ENCODE data around the gene PIK3IP1.

Gene PIK3IP1

DNA sequence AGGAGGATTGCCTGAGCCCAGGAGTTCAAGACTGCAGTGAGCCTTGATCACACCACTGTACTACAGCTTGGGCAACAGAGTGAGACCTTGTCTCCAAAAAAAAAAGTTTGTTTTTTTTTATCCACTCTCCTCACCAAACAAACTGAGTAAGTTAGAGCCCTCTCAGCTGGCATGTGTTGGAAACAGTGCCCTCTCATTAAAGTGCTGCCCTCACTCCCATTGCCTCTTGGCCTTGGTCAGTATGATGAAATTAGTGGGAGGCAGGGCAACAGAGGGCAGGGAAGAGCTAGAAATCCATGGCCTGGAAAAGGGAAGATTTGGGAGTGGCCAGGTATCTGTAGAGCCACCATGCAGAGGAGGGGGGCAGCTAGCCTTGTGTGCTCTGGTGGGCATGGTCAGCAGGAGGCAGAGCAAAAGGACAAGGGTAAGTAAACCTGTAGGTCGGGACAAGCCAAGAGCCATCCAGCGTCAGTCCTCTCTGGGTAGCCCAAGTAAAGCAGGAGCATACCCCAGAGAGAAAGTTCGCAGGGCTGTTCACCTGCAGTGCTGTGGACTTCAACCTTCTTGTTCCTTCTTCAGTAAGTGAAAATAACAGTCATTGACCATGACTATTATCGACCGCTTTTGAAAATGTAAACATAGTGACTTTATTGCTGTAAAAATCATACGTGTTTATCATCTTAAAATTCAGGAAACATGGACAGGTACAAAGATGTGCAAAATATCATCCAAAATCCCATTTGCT, 28.2 kb downstream of the PIK3IP1 start:
- no peak overlapping the region for H3K4me3 ChIP-seq (replicated peaks in 1 of 2; ENCODE audit: low read depth in 2 of 2, low read length in 2 of 2)
- no peak for TF ChIP-seq CTCF (IDR thresholded peaks at IDR 0.05; ENCODE audit: low read depth, low read length)
- DNase-seq (ENCODE audit: low read depth in 2 of 2) = no peak

GRCh38 chr22:31262312-31263133, 29.8 kb downstream of the PIK3IP1 start:
- DNase-seq (ENCODE audit: low read depth in 2 of 2) = no peak
- H3K4me3 ChIP-seq (replicated peaks in 1 of 2; ENCODE audit: low read depth in 2 of 2, low read length in 2 of 2) = no peak overlapping the region
- TF ChIP-seq CTCF (IDR thresholded peaks at IDR 0.05; ENCODE audit: low read depth, low read length) = no peak

DNA sequence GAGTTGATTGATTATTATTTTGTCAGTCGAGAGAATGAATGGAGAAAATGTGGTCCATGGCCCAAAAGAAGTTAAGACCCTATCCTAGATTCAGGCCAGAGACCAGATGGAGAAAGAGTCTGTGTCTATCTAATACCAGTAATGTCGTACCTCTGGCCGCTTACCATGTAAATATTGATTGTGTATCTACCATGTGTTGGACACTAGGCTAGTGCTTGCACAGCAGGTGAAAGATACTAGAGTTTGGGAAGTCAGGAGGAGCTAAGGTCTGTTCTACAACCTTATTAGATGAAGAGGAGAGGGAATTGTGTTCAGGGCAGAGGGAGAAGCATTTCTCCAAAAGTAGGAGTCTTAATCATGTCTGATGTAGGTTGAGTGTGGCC, 31.8 kb downstream of the PIK3IP1 start:
- no peak for DNase-seq (ENCODE audit: low read depth in 2 of 2)
- no peak overlapping the region for H3K4me3 ChIP-seq (replicated peaks in 1 of 2; ENCODE audit: low read depth in 2 of 2, low read length in 2 of 2)
- TF ChIP-seq CTCF (IDR thresholded peaks at IDR 0.05; ENCODE audit: low read depth, low read length) = no peak

GRCh38 chr22:31259798-31260473, 32.4 kb downstream of the PIK3IP1 start:
- no peak overlapping the region for H3K4me3 ChIP-seq (replicated peaks in 1 of 2; ENCODE audit: low read depth in 2 of 2, low read length in 2 of 2)
- no peak for DNase-seq (ENCODE audit: low read depth in 2 of 2)
- TF ChIP-seq CTCF (IDR thresholded peaks at IDR 0.05; ENCODE audit: low read depth, low read length) = no peak

DNA sequence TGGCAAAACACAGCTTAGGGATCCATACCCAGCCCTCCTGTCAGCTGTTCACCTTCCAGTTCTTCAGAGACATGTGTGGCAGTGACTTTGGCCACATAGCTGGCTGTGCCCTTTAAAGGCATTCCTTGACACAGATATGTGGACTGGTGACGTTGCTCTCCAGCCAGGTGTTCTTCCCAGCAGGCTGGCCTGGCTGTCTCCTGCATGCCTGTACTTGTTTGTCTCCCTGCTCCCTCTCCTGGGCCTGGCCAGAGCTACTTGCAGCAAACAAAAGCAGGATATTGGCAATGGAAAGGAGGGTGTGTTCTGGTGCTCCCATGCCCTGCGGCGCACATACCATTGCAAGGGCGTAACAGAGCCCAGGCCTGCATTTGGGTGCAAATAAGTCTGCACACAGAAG, 38.3 kb downstream of the PIK3IP1 start:
- H3K4me3 ChIP-seq (replicated peaks in 1 of 2; ENCODE audit: low read depth in 2 of 2, low read length in 2 of 2) = no peak overlapping the region
- DNase-seq (ENCODE audit: low read depth in 2 of 2) = no peak
- TF ChIP-seq CTCF (IDR thresholded peaks at IDR 0.05; ENCODE audit: low read depth, low read length) = no peak

GRCh38 chr22:31250740-31251600, 41.3 kb downstream of the PIK3IP1 start:
- TF ChIP-seq CTCF (IDR thresholded peaks at IDR 0.05; ENCODE audit: low read depth, low read length) = no peak
- DNase-seq (ENCODE audit: low read depth in 2 of 2) = no peak
- H3K4me3 ChIP-seq (replicated peaks in 1 of 2; ENCODE audit: low read depth in 2 of 2, low read length in 2 of 2) = no peak overlapping the region

Data from cardiac fibroblast (primary cell).